ENCODE results near the gene STOX1.

DNA sequence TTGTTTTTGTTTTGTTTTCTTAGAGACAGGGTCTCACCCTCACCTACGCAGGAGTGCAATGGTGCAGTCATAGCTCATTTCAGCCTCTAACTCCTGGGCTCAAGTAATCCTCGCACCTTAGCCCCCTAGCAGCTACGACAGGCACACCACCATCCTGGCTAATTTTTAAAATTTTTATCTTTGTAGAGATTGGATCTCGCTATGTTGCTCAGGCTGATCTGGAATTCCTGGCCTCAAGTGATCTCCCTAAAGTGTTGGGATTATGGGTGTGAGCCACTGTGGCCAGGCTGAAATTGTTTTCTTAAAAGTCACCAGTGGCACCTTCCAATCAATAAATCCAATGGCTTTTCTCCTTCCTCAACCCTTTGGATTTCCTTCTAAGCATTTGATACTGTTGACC is 52.9 kb downstream of the STOX1 start:
- TF ChIP-seq, protein P1, sequence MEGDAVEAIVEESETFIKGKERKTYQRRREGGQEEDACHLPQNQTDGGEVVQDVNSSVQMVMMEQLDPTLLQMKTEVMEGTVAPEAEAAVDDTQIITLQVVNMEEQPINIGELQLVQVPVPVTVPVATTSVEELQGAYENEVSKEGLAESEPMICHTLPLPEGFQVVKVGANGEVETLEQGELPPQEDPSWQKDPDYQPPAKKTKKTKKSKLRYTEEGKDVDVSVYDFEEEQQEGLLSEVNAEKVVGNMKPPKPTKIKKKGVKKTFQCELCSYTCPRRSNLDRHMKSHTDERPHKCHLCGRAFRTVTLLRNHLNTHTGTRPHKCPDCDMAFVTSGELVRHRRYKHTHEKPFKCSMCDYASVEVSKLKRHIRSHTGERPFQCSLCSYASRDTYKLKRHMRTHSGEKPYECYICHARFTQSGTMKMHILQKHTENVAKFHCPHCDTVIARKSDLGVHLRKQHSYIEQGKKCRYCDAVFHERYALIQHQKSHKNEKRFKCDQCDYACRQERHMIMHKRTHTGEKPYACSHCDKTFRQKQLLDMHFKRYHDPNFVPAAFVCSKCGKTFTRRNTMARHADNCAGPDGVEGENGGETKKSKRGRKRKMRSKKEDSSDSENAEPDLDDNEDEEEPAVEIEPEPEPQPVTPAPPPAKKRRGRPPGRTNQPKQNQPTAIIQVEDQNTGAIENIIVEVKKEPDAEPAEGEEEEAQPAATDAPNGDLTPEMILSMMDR (IDR thresholded peaks at IDR 0.05; ENCODE audit: poor library complexity, severe bottlenecking): no peak
- TF ChIP-seq EZH2 (IDR thresholded peaks at IDR 0.05; ENCODE audit: borderline replicate concordance, insufficient read depth, low read length, poor library complexity, severe bottlenecking) (no peak), MXI1 (conservative IDR thresholded peaks at IDR 0.05; ENCODE audit: poor library complexity, severe bottlenecking) (no peak)

Data from neural cell (in vitro differentiated cells).